Measurements from ENCODE around the gene PKD1L1.

PKD1L1 gene

GRCh38 chr7:47875998-47876744 lies 72.1 kb downstream of the PKD1L1 start:
- H3K27ac ChIP-seq = no peak overlapping the region
- no peak for TF ChIP-seq CTCF (IDR thresholded peaks at IDR 0.05)
- TF ChIP-seq ZFX (IDR thresholded peaks at IDR 0.05; ENCODE audit: borderline replicate concordance) = no peak

- TF ChIP-seq CTCF (IDR thresholded peaks at IDR 0.05) = no peak
- TF ChIP-seq ZFX (IDR thresholded peaks at IDR 0.05; ENCODE audit: borderline replicate concordance) = no peak
- no peak overlapping the region for H3K27ac ChIP-seq
These were observed 72.9 kb downstream of the PKD1L1 start for GRCh38 chr7:47875406-47875805.

GRCh38 chr7:47873762-47874161 lies 74.5 kb downstream of the PKD1L1 start:
- no peak overlapping the region for H3K27ac ChIP-seq
- TF ChIP-seq ZFX (IDR thresholded peaks at IDR 0.05; ENCODE audit: borderline replicate concordance) (no peak), CTCF (IDR thresholded peaks at IDR 0.05) (no peak)

GRCh38 chr7:47867286-47867685 lies 81.0 kb downstream of the PKD1L1 start:
- TF ChIP-seq ZFX (IDR thresholded peaks at IDR 0.05; ENCODE audit: borderline replicate concordance) (no peak), CTCF (IDR thresholded peaks at IDR 0.05) (no peak)
- H3K27ac ChIP-seq = no peak overlapping the region

- TF ChIP-seq CTCF (IDR thresholded peaks at IDR 0.05) = no peak
- no peak for TF ChIP-seq ZFX (IDR thresholded peaks at IDR 0.05; ENCODE audit: borderline replicate concordance)
- H3K27ac ChIP-seq = no peak overlapping the region
These were observed 82.1 kb downstream of the PKD1L1 start for GRCh38 chr7:47866120-47866519.

GRCh38 chr7:47852330-47853245 lies 95.7 kb downstream of the PKD1L1 start:
- no peak for TF ChIP-seq ZFX (IDR thresholded peaks at IDR 0.05; ENCODE audit: borderline replicate concordance)
- TF ChIP-seq CTCF (IDR thresholded peaks at IDR 0.05) = peak; percentile 28
- H3K27ac ChIP-seq = no peak overlapping the region

- no peak overlapping the region for H3K27ac ChIP-seq
- TF ChIP-seq CTCF (IDR thresholded peaks at IDR 0.05) (no peak), ZFX (IDR thresholded peaks at IDR 0.05; ENCODE audit: borderline replicate concordance) (no peak)
These were observed 101.1 kb downstream of the PKD1L1 start for GRCh38 chr7:47847207-47847606.

Measured in 22Rv1 (cell line).